Hindlimb muscle (tissue), 1 donor: Measurements from ENCODE around the gene CLOCK. TPM values are rescaled to one million over a fixed set of nuclear protein-coding genes. Genes with fewer than 3 reads are reported as not detected.

ENCODE experiments used
- DNase-seq: peaks from one replicate; pipeline ENCODE4 v3.0.0-alpha.2; 2013
- polyA plus RNA-seq: library from polyadenylated mRNA; unstranded; fragments of 120-200 nt; gene quantifications from one replicate; pipeline ENCODE4 v1.2.1, GENCODE V29; 2013; ENCODE audit not compliant: insufficient read length

Gene CLOCK
- polyA plus RNA-seq, 1 donor, result 17.8 TPM

DNA sequence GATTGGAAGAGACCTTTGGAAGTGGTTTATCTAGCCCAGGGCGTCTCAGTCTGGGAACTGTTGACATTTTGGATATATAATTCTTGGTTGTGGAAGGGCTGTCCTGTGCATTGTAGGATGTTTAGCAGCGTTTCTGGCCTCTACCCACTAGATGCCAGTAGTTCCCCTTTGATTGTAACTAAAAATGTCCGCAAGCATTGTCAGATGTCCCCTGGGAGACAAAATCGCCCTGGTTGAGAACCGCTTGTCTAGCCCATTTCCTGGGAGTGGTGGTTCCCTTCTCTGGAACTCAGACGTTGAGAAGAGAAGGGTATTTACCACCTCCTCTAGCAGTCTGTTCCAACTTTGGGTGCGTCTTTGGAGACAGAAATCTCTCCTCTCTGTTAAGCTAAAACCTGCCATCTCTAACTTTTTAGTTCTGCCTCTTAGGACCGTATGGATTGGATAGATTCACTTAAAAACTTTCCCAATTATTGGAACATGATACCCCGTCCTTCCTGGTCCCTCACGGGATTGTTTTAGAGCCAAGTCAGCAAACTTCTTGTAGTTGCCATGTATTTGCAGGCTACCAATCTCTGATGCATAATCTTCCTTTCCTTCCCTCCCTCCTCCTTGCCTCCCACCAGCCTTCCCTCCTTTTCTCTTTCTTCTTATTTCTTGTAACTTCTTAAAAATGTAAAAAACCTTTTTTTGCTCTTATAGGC lies 137.1 kb downstream of the CLOCK start:
- DNase-seq, result no peak

GRCh38 chr4:55407764-55408163 lies 138.9 kb downstream of the CLOCK start:
- no peak for DNase-seq

DNA sequence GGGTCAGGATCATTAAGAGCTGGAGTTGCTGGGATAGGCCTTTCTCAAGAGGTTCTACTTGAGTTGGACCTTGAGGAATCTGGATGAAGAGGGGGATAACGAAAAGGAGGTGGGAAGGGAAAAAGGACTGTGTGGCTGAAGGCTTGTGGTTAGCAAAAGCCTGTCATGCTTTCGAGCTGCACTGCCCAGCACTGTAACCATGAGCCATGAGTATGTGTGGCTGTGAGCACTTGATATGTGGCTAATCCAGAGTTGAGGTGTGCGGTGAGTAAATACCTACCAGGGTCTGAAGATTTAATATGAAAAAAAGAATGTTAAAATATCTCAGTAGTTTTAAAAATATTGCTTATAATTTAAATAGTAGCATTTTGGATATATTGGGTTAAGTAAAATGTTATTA lies 139.6 kb downstream of the CLOCK start:
- DNase-seq, result no peak

GRCh38 chr4:55406545-55406944 lies 140.2 kb downstream of the CLOCK start:
- DNase-seq, result no peak

- no peak for DNase-seq
Measured at GRCh38 chr4:55405073-55405472, 141.6 kb downstream of the CLOCK start.

DNA sequence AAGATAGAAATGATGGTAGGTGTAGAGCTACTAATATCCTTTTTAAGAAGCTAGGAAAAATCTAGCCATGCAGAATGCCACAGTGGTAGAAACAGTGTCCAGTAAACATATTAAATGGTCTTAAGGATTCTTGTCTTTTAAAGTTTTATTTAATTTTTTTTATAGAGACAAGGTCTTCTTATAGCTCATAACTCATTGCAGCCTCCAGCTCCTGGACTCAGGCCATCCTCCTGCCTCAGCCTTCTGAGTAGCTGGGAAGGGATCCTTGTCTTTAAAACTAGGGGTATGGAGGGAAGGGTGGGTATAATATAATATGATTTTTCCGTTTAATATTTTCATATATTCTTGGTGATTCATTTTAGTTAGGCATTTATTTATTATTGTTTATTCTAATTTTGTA lies 147.1 kb downstream of the CLOCK start:
- DNase-seq, result no peak

DNA sequence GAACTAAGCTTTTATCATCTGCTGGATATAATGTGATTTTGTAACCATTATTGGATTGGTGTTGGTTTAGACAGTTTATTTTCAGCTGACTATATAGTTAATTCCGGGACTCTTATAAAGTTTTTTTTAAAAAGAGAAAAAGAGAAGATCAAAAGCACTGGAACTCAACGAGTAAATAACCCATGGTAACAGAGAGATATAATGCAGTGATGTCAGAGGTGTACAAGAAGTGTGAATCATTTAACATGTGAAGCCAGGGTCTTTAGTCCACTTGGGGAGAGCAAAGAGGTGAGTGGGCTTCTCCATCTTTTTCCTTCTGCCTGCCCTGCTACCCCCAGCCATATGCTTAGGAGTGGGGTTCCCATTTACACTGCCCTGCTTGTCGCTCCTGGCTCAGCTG lies 147.7 kb downstream of the CLOCK start:
- DNase-seq, result no peak

- no peak for DNase-seq
Measured at GRCh38 chr4:55398461-55398860, 148.2 kb downstream of the CLOCK start.

DNA sequence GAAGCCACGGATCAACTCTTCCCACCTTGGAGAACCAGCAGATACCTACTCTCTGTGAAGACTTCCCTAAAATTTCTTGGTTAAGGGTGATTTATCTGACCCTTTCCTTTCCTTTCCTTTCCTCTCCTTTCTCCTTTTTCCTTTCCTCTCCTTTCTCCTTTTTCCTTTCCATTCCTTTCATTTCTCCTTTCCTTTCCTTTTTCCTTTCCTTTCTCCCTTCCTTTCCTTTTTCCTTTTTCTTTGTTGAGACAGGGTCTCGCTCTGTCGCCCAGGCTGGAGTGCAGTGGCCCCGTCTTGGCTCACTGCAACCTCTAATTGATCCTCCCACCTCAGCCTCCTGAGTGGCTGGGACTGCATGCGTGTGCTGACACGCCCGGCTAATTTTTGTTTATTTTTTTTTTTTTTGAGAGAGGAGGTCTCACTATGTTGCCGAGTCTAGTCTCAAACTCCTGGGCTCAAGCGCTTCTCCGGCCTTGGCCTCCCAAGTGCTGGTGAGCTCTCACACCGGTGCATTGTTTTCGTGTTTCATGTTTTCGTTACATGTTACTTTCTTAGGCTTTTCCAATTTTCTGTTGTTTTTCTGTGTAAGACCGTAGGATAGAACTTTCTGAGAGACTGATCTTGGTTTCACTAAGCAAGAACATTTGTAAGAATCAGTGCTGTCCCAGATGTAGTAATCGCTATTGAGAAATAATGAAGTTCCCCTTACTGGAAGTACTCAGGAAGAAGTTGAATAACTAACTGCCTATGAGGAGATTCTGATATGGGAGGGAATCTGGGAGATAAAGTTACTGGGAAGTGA lies 149.0 kb downstream of the CLOCK start:
- no peak for DNase-seq

DNA sequence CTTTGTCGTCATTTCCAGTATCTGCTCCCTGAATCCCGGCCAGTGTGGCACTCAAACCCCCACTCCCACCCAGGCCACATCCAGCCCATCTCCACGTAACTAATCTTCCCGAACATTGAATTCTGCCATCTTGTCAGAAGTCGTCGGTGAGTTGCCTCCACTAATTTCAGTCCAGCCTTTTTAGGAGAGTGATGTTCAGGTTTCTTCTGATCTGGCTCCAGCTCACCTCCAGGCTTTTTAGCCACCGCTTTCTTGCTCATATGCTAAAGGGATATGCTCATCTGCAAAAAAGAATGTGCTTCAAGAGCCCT lies 149.6 kb downstream of the CLOCK start:
- DNase-seq, result peak; percentile 29

- DNase-seq, result peak; percentile 68
Measured at GRCh38 chr4:55396308-55397125, 150.2 kb downstream of the CLOCK start.

DNA sequence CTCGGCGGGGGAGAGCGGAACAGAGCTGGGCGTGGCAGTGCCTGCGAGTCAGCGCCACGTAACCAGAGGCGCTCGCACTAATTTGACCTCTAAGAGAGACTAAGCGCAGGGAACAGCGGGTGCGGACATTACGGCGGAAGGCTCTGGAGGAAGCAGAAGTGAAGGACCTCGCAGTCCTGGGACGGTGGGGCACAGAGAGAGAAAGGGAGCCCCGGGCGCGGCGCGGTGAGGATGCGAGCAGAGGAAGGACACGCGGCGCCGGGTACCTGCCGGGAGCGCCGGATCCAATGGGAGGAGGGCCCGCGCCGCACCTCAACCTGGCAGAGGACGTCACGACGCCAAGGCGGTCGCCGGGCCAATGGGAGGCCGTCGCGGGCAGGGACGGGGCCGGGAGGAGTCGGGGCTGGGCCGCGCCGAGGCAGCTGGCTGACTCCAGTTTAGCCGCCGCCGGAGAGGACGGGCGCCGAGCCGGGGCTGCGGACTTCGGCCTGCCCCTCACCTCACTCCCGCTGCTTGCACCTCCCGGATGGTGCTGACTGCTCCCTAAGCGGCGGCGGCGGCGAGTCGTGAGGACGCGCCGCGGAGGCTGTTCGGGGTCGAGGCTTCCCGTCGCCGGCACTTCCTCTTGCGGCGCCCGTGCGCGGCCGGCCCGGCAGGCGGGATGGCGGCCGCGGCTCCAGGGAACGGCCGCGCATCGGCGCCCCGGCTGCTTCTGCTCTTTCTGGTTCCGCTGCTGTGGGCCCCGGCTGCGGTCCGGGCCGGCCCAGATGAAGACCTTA lies 151.0 kb downstream of the CLOCK start, which contains the start of gene TMEM165:
Gene TMEM165 (plus strand): TSS at position 429 of the 779 bp plus-strand sequence. CDS start 233 bp downstream, at position 662.
- peak; percentile 91 for DNase-seq

DNA sequence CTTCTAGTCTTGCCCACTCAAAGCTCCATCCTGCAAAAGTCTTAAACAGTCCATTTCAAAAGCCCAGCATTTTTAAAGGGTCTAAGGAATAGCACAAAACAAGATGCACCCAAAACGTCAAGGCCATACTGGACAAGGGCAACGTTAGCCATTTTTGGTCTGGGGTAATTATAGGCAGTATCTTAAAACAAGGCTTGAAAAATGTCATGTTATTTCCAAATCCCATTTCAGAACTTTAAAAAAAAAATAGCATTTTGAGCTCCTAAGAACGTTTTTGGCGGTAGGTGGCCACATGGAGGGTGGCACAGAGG lies 151.5 kb downstream of the CLOCK start:
- no peak for DNase-seq

GRCh38 chr4:55393461-55394320 lies 153.0 kb downstream of the CLOCK start:
- DNase-seq, result no peak

- DNase-seq, result peak; percentile 36
Measured at GRCh38 chr4:55386840-55387239, 159.9 kb downstream of the CLOCK start.

DNA sequence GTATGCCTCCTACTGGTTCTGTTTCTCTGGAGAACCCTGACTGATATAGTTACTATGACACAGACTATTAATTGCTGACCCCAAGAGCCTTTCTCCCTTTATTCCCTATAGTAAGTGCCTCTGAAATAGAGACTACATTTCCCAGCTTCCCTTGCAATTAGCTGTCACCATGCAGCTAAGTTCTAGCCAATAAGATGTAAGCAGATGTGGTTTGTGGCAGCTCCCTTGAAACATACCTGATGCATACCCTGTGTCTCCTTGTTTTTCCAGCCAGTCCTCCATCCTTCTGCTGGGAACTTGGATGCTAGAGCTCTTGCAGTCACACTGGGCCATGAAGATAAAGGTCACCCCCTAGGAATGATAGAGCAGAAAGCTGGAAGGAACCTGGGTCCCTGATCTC lies 160.6 kb downstream of the CLOCK start:
- DNase-seq, result no peak

- no peak for DNase-seq
Measured at GRCh38 chr4:55385201-55385649, 161.5 kb downstream of the CLOCK start.

GRCh38 chr4:55382488-55383003 lies 164.2 kb downstream of the CLOCK start:
- DNase-seq, result no peak

DNA sequence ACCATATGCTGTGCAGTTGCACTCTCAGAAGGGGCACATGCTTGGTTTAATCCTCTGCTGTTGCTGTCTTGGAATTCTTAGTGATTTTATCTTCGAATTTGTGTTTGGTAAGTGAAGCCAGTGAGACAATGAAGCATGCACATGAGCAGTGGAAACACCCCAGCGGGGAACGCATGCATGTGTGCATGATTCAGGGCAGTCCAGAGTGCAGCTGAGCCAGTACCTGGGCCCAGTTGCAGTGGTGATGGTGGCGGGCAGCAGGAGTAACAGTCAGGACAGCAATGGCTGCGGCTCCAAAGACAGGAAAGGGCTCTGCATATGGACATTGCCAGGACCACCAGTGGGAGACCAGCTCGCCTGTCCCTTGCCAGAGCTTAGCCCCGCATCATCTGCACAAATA lies 165.2 kb downstream of the CLOCK start:
- DNase-seq, result no peak

DNA sequence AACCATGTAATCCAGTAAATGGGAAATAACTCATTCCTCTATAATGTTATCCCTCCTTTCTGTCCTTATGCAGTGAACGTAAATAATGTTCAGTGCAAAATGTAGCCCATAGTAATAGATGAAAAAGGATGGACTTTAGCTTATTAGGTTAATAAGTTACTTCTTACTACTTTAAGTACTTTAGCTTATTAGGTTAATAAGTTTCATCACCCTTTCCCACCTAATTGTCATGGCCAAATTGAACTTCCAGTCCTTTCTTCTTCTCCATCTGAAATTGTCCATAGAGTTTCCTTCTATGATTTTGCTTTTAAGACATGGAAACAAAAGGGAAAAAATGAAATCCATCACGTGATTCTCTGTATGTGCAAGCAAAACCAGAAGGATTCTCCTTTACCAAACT lies 166.1 kb downstream of the CLOCK start:
- no peak for DNase-seq
